Stimulated activated CD4-positive, alpha-beta T cell treated with anti-CD3 and anti-CD28 coated beads, Interleukin-15, amount 100 ng/mL, for 1 hour (primary cell): ENCODE measurements around the gene FAM13B.
"Not testable (repeated sequence)": the region's sequence is repeated elsewhere in the genome, so short reads cannot be mapped to it uniquely, and the experiment has no call there.

Experiments used
- DNase-seq, 2 donors: peaks; one replicate each; pipeline ENCODE4 v3.0.0-alpha.2; 2020; ENCODE audit warnings: low read depth in 1 of 2, low spot score in 1 of 2

FAM13B gene

GRCh38 chr5:138035605-138036537 is 3.0 kb upstream of the FAM13B start:
- DNase-seq, result peak; percentile 12 to 32

GRCh38 chr5:138033907-138034306 is 1.0 kb upstream of the FAM13B start:
- DNase-seq, result no peak

GRCh38 chr5:138033386-138033808 is 518 bp upstream of the FAM13B start:
- no peak for DNase-seq

GRCh38 chr5:138032028-138032571 is 779 bp downstream of the FAM13B start:
- peak in 1 of 2 donors; percentile 24 for DNase-seq

- DNase-seq, result no peak
These were observed 2.9 kb downstream of the FAM13B start for GRCh38 chr5:138029944-138030343.

GRCh38 chr5:138029501-138029900 is 3.4 kb downstream of the FAM13B start:
- no peak for DNase-seq

- no peak for DNase-seq
These were observed 3.9 kb downstream of the FAM13B start for GRCh38 chr5:138028971-138029365.

- not testable (repeated sequence) for DNase-seq
These were observed 4.5 kb downstream of the FAM13B start for GRCh38 chr5:138028262-138028970.

- not testable (repeated sequence) for DNase-seq
These were observed 6.1 kb downstream of the FAM13B start for GRCh38 chr5:138026793-138027192.

GRCh38 chr5:138025285-138025684 is 7.6 kb downstream of the FAM13B start:
- DNase-seq, result no peak

GRCh38 chr5:138024117-138024516 is 8.8 kb downstream of the FAM13B start:
- no peak for DNase-seq

GRCh38 chr5:138022912-138023311 is 10.0 kb downstream of the FAM13B start:
- DNase-seq, result no peak

GRCh38 chr5:138021771-138022170 is 11.1 kb downstream of the FAM13B start:
- no peak for DNase-seq

GRCh38 chr5:138018849-138019248 is 14.0 kb downstream of the FAM13B start:
- no peak for DNase-seq

GRCh38 chr5:138015916-138016315 is 17.0 kb downstream of the FAM13B start:
- DNase-seq, result no peak

- DNase-seq, result no peak
These were observed 20.9 kb downstream of the FAM13B start for GRCh38 chr5:138011991-138012390.

GRCh38 chr5:138000102-138000723 is 32.7 kb downstream of the FAM13B start:
- no peak for DNase-seq

- no peak for DNase-seq
These were observed 35.1 kb downstream of the FAM13B start for GRCh38 chr5:137997726-137998213.

- no peak for DNase-seq
These were observed 37.1 kb downstream of the FAM13B start for GRCh38 chr5:137995749-137996128.

GRCh38 chr5:137995077-137995748 is 37.7 kb downstream of the FAM13B start:
- no peak for DNase-seq

GRCh38 chr5:137994556-137994955 is 38.3 kb downstream of the FAM13B start:
- no peak for DNase-seq
